MM.1S (cell line): ENCODE measurements around the gene AFAP1.

Source experiments
- DNase-seq: peaks from one replicate; pipeline ENCODE4 v3.0.0-alpha.2; 2015
- H2AFZ ChIP-seq: fragments of 300-600 bp; sonication (generic); 2 replicates; pipeline ENCODE4 v1.6.0; 2016; ENCODE audit warnings: antibody characterized with exemption, low read length
- H3F3A ChIP-seq: fragments of 300-600 bp; sonication (generic); 2 replicates; pipeline ENCODE4 v1.6.1; 2016; ENCODE audit warnings: mild to moderate bottlenecking, antibody characterized with exemption, low read length, moderate library complexity, mixed read lengths; ENCODE audit not compliant: insufficient read depth
- H3K27ac ChIP-seq: fragments of 300-600 bp; sonication (generic); 2 replicates; pipeline ENCODE4 v1.5.1; 2016; ENCODE audit warnings: mild to moderate bottlenecking, low read length
- H3K27me3 ChIP-seq: fragments of 300-600 bp; sonication (generic); replicated peaks from 2 replicates; pipeline ENCODE4 v1.6.0; 2016; ENCODE audit warnings: low read length; ENCODE audit not compliant: insufficient read depth
- H3K36me3 ChIP-seq: fragments of 300-600 bp; sonication (generic); replicated peaks from 2 replicates; pipeline ENCODE4 v1.6.1; 2016; ENCODE audit warnings: mild to moderate bottlenecking, low read length, mixed read lengths; ENCODE audit not compliant: insufficient read depth
- H3K4me1 ChIP-seq: fragments of 300-600 bp; sonication (generic); 2 replicates; pipeline ENCODE4 v1.6.1; 2016; ENCODE audit warnings: low read length, mixed read lengths
- H3K4me2 ChIP-seq: fragments of 300-600 bp; sonication (generic); 2 replicates; pipeline ENCODE4 v1.6.0; 2016; ENCODE audit warnings: low read depth, low read length
- H3K4me3 ChIP-seq: fragments of 300-600 bp; sonication (generic); 2 replicates; pipeline ENCODE4 v1.5.1; 2016; ENCODE audit warnings: low read length, mixed read lengths
- H3K79me2 ChIP-seq: fragments of 300-600 bp; sonication (generic); 2 replicates; pipeline ENCODE4 v1.6.1; 2016; ENCODE audit warnings: mixed run types, low read length, mixed read lengths
- H3K9ac ChIP-seq: fragments of 300-600 bp; sonication (generic); 2 replicates; pipeline ENCODE4 v1.6.1; 2016; ENCODE audit warnings: low read length, mixed read lengths
- H3K9me2 ChIP-seq: fragments of 300-600 bp; sonication (generic); replicated peaks from 2 replicates; pipeline ENCODE4 v1.6.1; 2016; ENCODE audit warnings: mild to moderate bottlenecking, low read length, mixed read lengths; ENCODE audit not compliant: insufficient read depth
- H3K9me3 ChIP-seq: fragments of 300-600 bp; sonication (generic); replicated peaks from 2 replicates; pipeline ENCODE4 v1.6.1; 2016; ENCODE audit warnings: mild to moderate bottlenecking, low read length, mixed read lengths; ENCODE audit not compliant: insufficient read depth
- H4K20me1 ChIP-seq: fragments of 300-600 bp; sonication (generic); 2 replicates; pipeline ENCODE4 v1.6.1; 2016; ENCODE audit warnings: mild to moderate bottlenecking, low read length, moderate library complexity, mixed read lengths; ENCODE audit not compliant: insufficient read depth
- EZH2 ChIP-seq: fragments of 300-600 bp; sonication (generic); optimal IDR thresholded peaks from 2 replicates; pipeline ENCODE3; 2017; ENCODE audit warnings: low read depth, mild to moderate bottlenecking, antibody characterized with exemption, low read length, mixed read lengths
- EZH2phosphoT487 ChIP-seq: fragments of 300-600 bp; sonication (generic); IDR thresholded peaks from 2 replicates; pipeline ENCODE4 v1.6.1; 2018; ENCODE audit warnings: antibody characterized with exemption, low read length
- TF ChIP-seq, protein P1 (sequence below): fragments of 300-600 bp; sonication (generic); IDR thresholded peaks from 2 replicates; pipeline ENCODE4 v1.5.1; 2016; ENCODE audit warnings: antibody characterized with exemption, low read length, mixed read lengths

Gene AFAP1

DNA sequence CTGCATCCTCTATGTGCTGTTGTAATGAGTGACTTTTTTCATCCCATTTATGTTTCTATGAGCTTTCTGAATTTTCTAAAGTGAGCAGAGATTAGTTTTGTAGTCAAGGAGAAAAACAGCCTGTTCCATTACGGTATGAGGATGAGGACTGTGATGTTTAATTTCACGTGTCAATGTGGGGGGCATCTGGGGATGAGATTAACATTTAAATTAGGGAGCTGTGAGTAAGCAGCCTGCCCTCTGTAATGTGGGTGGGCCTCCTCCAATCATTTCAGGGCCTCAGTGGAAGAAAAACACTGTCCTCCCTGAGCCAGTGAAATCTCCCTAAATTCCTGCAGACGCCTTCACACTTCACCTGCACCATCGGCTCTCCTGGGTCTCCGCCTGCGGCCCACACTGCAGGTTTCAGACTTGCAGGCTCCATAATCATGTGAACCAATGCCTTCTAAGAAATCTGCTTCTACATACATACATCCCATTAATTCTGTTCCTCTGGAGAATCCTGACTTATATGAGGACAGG is 121.7 kb downstream of the AFAP1 start:
- Histone ChIP-seq H3K36me3 (no peaks in the 10 kb centered on the region), H4K20me1 (no peaks in the 10 kb centered on the region), H3K27me3 (peaks cover 95% of the 10 kb centered on the region), H2AFZ (no peak overlapping the region), H3K79me2 (no peaks in the 10 kb centered on the region), H3K27ac (no peak overlapping the region), H3K9ac (no peak overlapping the region), H3F3A (no peaks in the 10 kb centered on the region), H3K4me1 (no peaks in the 10 kb centered on the region), H3K9me2 (no peaks in the 10 kb centered on the region), H3K4me3 (no peak overlapping the region), H3K4me2 (no peak overlapping the region), H3K9me3 (no peaks in the 10 kb centered on the region)
- no peak for DNase-seq
- TF ChIP-seq EZH2: no peak
- TF ChIP-seq, protein P1, sequence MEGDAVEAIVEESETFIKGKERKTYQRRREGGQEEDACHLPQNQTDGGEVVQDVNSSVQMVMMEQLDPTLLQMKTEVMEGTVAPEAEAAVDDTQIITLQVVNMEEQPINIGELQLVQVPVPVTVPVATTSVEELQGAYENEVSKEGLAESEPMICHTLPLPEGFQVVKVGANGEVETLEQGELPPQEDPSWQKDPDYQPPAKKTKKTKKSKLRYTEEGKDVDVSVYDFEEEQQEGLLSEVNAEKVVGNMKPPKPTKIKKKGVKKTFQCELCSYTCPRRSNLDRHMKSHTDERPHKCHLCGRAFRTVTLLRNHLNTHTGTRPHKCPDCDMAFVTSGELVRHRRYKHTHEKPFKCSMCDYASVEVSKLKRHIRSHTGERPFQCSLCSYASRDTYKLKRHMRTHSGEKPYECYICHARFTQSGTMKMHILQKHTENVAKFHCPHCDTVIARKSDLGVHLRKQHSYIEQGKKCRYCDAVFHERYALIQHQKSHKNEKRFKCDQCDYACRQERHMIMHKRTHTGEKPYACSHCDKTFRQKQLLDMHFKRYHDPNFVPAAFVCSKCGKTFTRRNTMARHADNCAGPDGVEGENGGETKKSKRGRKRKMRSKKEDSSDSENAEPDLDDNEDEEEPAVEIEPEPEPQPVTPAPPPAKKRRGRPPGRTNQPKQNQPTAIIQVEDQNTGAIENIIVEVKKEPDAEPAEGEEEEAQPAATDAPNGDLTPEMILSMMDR: no peak
- TF ChIP-seq EZH2phosphoT487: no peak

DNA sequence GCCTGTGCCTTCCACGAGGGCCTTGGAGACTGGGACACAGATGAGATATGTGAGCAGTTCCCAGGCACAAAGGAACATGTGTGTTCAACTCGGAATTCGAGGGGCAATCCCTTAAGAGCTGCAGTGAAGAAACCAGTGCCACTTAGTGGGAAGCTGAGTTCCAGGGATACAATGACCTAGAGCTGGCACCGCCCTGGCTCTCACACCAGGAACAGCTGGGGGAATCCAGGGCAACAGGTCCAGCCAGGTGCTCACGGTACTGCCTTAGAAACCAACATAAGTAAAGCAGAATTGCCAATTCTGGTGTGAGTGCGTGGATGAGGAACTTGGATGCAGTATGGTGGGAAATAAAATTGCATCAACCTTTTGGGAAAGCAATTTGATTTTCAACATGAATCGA is 122.9 kb downstream of the AFAP1 start:
- Histone ChIP-seq H3K4me1 (no peaks in the 10 kb centered on the region), H2AFZ (no peak overlapping the region), H3K9me3 (no peaks in the 10 kb centered on the region), H3K36me3 (no peaks in the 10 kb centered on the region), H3K9ac (no peak overlapping the region), H3F3A (no peaks in the 10 kb centered on the region), H3K27me3 (peaks cover 96% of the 10 kb centered on the region), H3K27ac (no peak overlapping the region), H3K9me2 (no peaks in the 10 kb centered on the region), H3K79me2 (no peaks in the 10 kb centered on the region), H3K4me3 (no peak overlapping the region), H4K20me1 (no peaks in the 10 kb centered on the region), H3K4me2 (no peak overlapping the region)
- TF ChIP-seq, protein P1: no peak
- no peak for TF ChIP-seq EZH2phosphoT487
- no peak for DNase-seq

DNA sequence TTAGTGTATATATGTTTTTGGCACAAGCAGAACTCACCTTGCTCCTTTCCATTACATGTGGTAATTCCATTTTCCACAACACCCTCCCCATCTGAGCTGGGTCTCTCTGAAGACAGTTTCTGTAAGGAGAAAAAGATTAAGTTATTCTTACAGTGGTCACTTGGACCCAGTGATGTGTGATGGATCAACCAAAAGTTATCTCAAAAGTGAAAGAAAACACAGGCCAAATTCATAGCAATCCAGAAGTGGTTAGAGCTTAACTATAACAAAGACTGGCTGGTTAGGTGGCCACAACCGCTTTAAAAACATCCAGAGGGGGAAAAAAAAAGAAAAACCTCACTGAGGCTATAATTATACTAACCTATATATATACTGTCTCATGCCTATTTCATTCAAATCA is 123.7 kb downstream of the AFAP1 start:
- no peaks in the 10 kb centered on the region for H3K79me2 ChIP-seq

More for the DNA sequence above, 123.7 kb downstream of the AFAP1 start:
- Histone ChIP-seq H3K4me1 (no peaks in the 10 kb centered on the region), H3F3A (no peaks in the 10 kb centered on the region), H3K36me3 (no peaks in the 10 kb centered on the region), H3K9ac (no peak overlapping the region), H3K27ac (no peak overlapping the region), H4K20me1 (no peaks in the 10 kb centered on the region), H3K4me3 (no peak overlapping the region), H2AFZ (no peak overlapping the region), H3K4me2 (no peak overlapping the region), H3K9me3 (no peaks in the 10 kb centered on the region), H3K27me3 (peaks cover 97% of the 10 kb centered on the region), H3K9me2 (no peaks in the 10 kb centered on the region)
- no peak for DNase-seq
- TF ChIP-seq, protein P1: no peak
- TF ChIP-seq EZH2 (no peak), EZH2phosphoT487 (no peak)
